Gastroesophageal sphincter (tissue), 4 donors: ENCODE measurements around the gene MPP2. TPM values are rescaled to one million over a fixed set of nuclear protein-coding genes. Genes with fewer than 3 reads are reported as not detected.

Experiments
- ATAC-seq: fragments of 150-250 bp; one replicate; pipeline ENCODE4 v1.9.1; 2016; ENCODE audit warnings: mild to moderate bottlenecking, moderate library complexity
- H3K27ac ChIP-seq, 4 donors: fragments of 200-600 bp; sonication (generic) in 3 of 4; 1 replicate in 3 of 4; 2 replicates in 1 of 4; pipeline ENCODE4 v1.5.1; 2016 to 2019
- H3K27me3 ChIP-seq: fragments of 200-600 bp; sonication (generic); one replicate; pipeline ENCODE4 v1.5.1; 2019
- H3K36me3 ChIP-seq, 2 donors: fragments of 200-600 bp; sonication (generic); one replicate each; pipeline ENCODE4 v1.5.1; 2019; ENCODE audit warnings: control low read depth in 1 of 2
- H3K4me1 ChIP-seq, 3 donors: fragments of 200-600 bp; sonication (generic); 1 replicate in 2 of 3; 2 replicates in 1 of 3; pipeline ENCODE4 v1.5.1; 2016 to 2019; ENCODE audit warnings: control low read depth in 2 of 3
- H3K4me3 ChIP-seq, 2 donors: fragments of 200-600 bp; sonication (generic); one replicate each; pipeline ENCODE4 v1.5.1; 2019; ENCODE audit warnings: mild to moderate bottlenecking in 1 of 2, moderate library complexity in 1 of 2
- H3K9me3 ChIP-seq, 3 donors: fragments of 200-600 bp; sonication (generic); one replicate each; pipeline ENCODE4 v1.5.1; 2017 to 2019; ENCODE audit warnings: control low read depth in 2 of 3
- EP300 ChIP-seq: sonication (generic); formaldehyde crosslinking; IDR thresholded peaks from one replicate; pipeline ENCODE4 v1.6.1; 2017; ENCODE audit warnings: antibody characterized with exemption, mild to moderate bottlenecking
- POLR2A ChIP-seq, 2 donors: fragments of 450-650 bp; IDR thresholded peaks; one replicate each; pipeline ENCODE4 v1.6.1; 2017; ENCODE audit warnings: antibody characterized with exemption in 2 of 2, mild to moderate bottlenecking in 2 of 2, moderate library complexity in 1 of 2
- POLR2AphosphoS5 ChIP-seq: sonication (generic); formaldehyde crosslinking; IDR thresholded peaks from one replicate; pipeline ENCODE4 v1.6.1; 2017; ENCODE audit warnings: antibody characterized with exemption
- WGBS, 2 donors: methylation state at CpG; one replicate each; pipeline ENCODE4 v1.1.5; 2018; ENCODE audit warnings: low coverage in 1 of 2; 5-methylcytosine and 5-hydroxymethylcytosine counted together
- total RNA-seq, 4 donors: library from RNA; depleted of rRNA; stranded (reverse); fragments of >200 nt; gene quantifications; one replicate each; pipeline ENCODE4 v1.1.0, GENCODE V29; 2016
- TF ChIP-seq, protein P1 (sequence below), 4 experiments: fragments of 200-600 bp in 2 of 4; fragments of 450-650 bp in 2 of 4; sonication (generic) in 1 of 4; IDR thresholded peaks; one replicate each; pipeline ENCODE4 v1.5.1; 2017 to 2019; ENCODE audit warnings: antibody characterized with exemption in 4 of 4, mild to moderate bottlenecking in 2 of 4, moderate library complexity in 2 of 4

MPP2 gene
- total RNA-seq, 4 donors from 2014 or later: 6.3 to 20.9 (median 15.1) TPM

DNA sequence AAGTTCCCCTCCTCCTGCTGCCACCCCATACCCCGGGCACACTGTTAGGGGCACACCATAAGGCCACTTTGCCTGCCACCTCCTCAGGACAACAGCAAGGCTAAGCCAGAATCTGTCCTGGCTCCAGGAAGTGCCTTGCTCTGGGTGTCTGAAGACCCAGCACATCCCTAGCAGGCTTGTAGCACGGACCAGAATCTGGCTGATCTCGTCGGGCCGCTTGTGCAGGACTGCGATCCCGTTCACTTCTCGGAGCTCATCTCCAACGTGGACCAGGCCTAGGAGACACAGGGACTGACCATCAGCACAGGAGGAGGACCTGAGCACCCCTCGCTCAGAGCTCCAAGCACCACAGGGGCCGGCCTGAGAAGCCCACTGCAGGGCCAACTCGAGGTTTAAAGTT lies 81.8 kb downstream of the MPP2 start:
- Histone ChIP-seq H3K4me1 (peaks cover 0 to 16% (median 3%) of the 10 kb centered on the region in 3 donors), H3K9me3 (no peaks in the 10 kb centered on the region), H3K36me3 (peaks cover 0 to 72% of the 10 kb centered on the region in 2 donors), H3K4me3 (no peak overlapping the region), H3K27ac (no peak overlapping the region), H3K27me3 (no peaks in the 10 kb centered on the region)
- no peak for ATAC-seq
- WGBS, 2 donors: 67 to 100% methylated on average over 1 of the region's 12 CpGs
- TF ChIP-seq POLR2A (IDR thresholded peaks at IDR 0.05) (no peak), EP300 (no peak), POLR2AphosphoS5 (no peak)
- TF ChIP-seq, protein P1, sequence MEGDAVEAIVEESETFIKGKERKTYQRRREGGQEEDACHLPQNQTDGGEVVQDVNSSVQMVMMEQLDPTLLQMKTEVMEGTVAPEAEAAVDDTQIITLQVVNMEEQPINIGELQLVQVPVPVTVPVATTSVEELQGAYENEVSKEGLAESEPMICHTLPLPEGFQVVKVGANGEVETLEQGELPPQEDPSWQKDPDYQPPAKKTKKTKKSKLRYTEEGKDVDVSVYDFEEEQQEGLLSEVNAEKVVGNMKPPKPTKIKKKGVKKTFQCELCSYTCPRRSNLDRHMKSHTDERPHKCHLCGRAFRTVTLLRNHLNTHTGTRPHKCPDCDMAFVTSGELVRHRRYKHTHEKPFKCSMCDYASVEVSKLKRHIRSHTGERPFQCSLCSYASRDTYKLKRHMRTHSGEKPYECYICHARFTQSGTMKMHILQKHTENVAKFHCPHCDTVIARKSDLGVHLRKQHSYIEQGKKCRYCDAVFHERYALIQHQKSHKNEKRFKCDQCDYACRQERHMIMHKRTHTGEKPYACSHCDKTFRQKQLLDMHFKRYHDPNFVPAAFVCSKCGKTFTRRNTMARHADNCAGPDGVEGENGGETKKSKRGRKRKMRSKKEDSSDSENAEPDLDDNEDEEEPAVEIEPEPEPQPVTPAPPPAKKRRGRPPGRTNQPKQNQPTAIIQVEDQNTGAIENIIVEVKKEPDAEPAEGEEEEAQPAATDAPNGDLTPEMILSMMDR (IDR thresholded peaks at IDR 0.05): no peak

Other genes with a start within 250 kb of the MPP2 start
- gene MEOX1, start 245.6 kb downstream of the MPP2 start, total RNA-seq: 10 to 100 TPM in 1 of 4 donors, 1 to 10 TPM in 3; 5.3 to 11.8 (median 7.6) TPM
- gene SOST, start 148.7 kb downstream of the MPP2 start, total RNA-seq: under 1 TPM in 1 of 4 donors, not detected in 3; 0.27 TPM
- 100 to 1,000 TPM; 127 to 228 (median 154) TPM for gene DUSP3, start 128.6 kb downstream of the MPP2 start, total RNA-seq
- gene CFAP97D1, start 127.1 kb downstream of the MPP2 start, total RNA-seq: under 1 TPM in 1 of 4 donors, not detected in 3; 0.12 TPM
- 10 to 100 TPM in 1 of 4 donors, 1 to 10 TPM in 3; 5.1 to 10.8 (median 7.8) TPM for gene MPP3, start 74.4 kb downstream of the MPP2 start, total RNA-seq
- 10 to 100 TPM in 1 of 4 donors, 1 to 10 TPM in 3; 1.6 to 16.2 (median 3.7) TPM for gene CD300LG, start 60.4 kb downstream of the MPP2 start, total RNA-seq
- not detected for gene PPY, start 34.9 kb upstream of the MPP2 start, total RNA-seq
- not detected for gene PYY, start 46.4 kb upstream of the MPP2 start, total RNA-seq
- gene NAGS, start 97.1 kb upstream of the MPP2 start, total RNA-seq: 1 to 10 TPM in 2 of 4 donors, under 1 TPM in 2; 0.62 to 3.0 (median 1.0) TPM
- 10 to 100 TPM; 27.6 to 39.8 (median 33.6) TPM for gene TMEM101, start 107.4 kb upstream of the MPP2 start, total RNA-seq
- 10 to 100 TPM; 33.3 to 53.0 (median 41.1) TPM for gene LSM12, start 159.1 kb upstream of the MPP2 start, total RNA-seq
- gene G6PC3, start 163.2 kb upstream of the MPP2 start, total RNA-seq: 10 to 100 TPM; 22.1 to 27.5 (median 26.2) TPM
- gene HDAC5, start 216.1 kb upstream of the MPP2 start, total RNA-seq: 100 to 1,000 TPM in 2 of 4 donors, 10 to 100 TPM in 2; 78.1 to 152 (median 112) TPM
- 1 to 10 TPM in 2 of 4 donors, under 1 TPM in 1, not detected in 1; 0.81 to 1.5 (median 1.3) TPM for gene HROB, start 234.4 kb upstream of the MPP2 start, total RNA-seq